ENCODE data around the gene BCL2L11.

Gene BCL2L11

GRCh38 chr2:111143107-111143842, 22.6 kb downstream of the BCL2L11 start:
- TF ChIP-seq BACH2 (CRISPR knock-in tag; IDR thresholded peaks at IDR 0.05; ENCODE audit: borderline replicate concordance): no peak
- no peak for ATAC-seq

- no peak for ATAC-seq
- no peak for TF ChIP-seq ZFP3 (CRISPR knock-in tag; IDR thresholded peaks at IDR 0.05)
- TF ChIP-seq CSRNP3 (CRISPR knock-in tag; IDR thresholded peaks at IDR 0.05): no peak
- TF ChIP-seq TCF4 (CRISPR knock-in tag; IDR thresholded peaks at IDR 0.05; ENCODE audit: borderline replicate concordance): no peak
- no peak for TF ChIP-seq ZFP30 (CRISPR knock-in tag; IDR thresholded peaks at IDR 0.05)
- no peak for TF ChIP-seq CSDC2 (CRISPR knock-in tag; IDR thresholded peaks at IDR 0.05)
- TF ChIP-seq ZC3H10 (CRISPR knock-in tag; IDR thresholded peaks at IDR 0.05): no peak
- no peak for TF ChIP-seq OSR1 (CRISPR knock-in tag; IDR thresholded peaks at IDR 0.05)
- no peak for TF ChIP-seq BACH2 (CRISPR knock-in tag; IDR thresholded peaks at IDR 0.05; ENCODE audit: borderline replicate concordance)
- no peak for TF ChIP-seq ISL1 (CRISPR knock-in tag; IDR thresholded peaks at IDR 0.05)
- no peak for TF ChIP-seq GLIS3 (CRISPR knock-in tag; IDR thresholded peaks at IDR 0.05)
- no peak for TF ChIP-seq TOX (CRISPR knock-in tag; IDR thresholded peaks at IDR 0.05; ENCODE audit: borderline replicate concordance)
- TF ChIP-seq ESRRG (CRISPR knock-in tag; IDR thresholded peaks at IDR 0.05): no peak
- TF ChIP-seq RARB (CRISPR knock-in tag; IDR thresholded peaks at IDR 0.05): no peak
- TF ChIP-seq CREB5 (CRISPR knock-in tag; IDR thresholded peaks at IDR 0.05; ENCODE audit: low read depth): no peak
- TF ChIP-seq TSHZ2 (CRISPR knock-in tag; IDR thresholded peaks at IDR 0.05): no peak
- no peak for TF ChIP-seq ARNTL (CRISPR knock-in tag; IDR thresholded peaks at IDR 0.05; ENCODE audit: borderline replicate concordance, low read depth)
- TF ChIP-seq SNAI2 (CRISPR knock-in tag; IDR thresholded peaks at IDR 0.05): no peak
These were observed 23.1 kb downstream of the BCL2L11 start for GRCh38 chr2:111143843-111144198.

GRCh38 chr2:111145103-111145760, 24.5 kb downstream of the BCL2L11 start:
- TF ChIP-seq ISL1 (CRISPR knock-in tag; IDR thresholded peaks at IDR 0.05) (no peak), TSHZ2 (CRISPR knock-in tag; IDR thresholded peaks at IDR 0.05) (no peak), CSDC2 (CRISPR knock-in tag; IDR thresholded peaks at IDR 0.05) (no peak)
- ATAC-seq: no peak

- TF ChIP-seq ZFP3 (CRISPR knock-in tag; IDR thresholded peaks at IDR 0.05): no peak
- no peak for TF ChIP-seq BACH2 (CRISPR knock-in tag; IDR thresholded peaks at IDR 0.05; ENCODE audit: borderline replicate concordance)
- no peak for TF ChIP-seq ZNF565 (CRISPR knock-in tag; conservative IDR thresholded peaks at IDR 0.05; ENCODE audit: low read depth)
- no peak for TF ChIP-seq CSDC2 (CRISPR knock-in tag; IDR thresholded peaks at IDR 0.05)
- TF ChIP-seq ZNF8 (CRISPR knock-in tag; IDR thresholded peaks at IDR 0.05): no peak
- no peak for TF ChIP-seq OSR1 (CRISPR knock-in tag; IDR thresholded peaks at IDR 0.05)
- no peak for TF ChIP-seq PPARA (CRISPR knock-in tag; IDR thresholded peaks at IDR 0.05; ENCODE audit: borderline replicate concordance)
- no peak for TF ChIP-seq TSHZ2 (CRISPR knock-in tag; IDR thresholded peaks at IDR 0.05)
- no peak for ATAC-seq
These were observed 25.2 kb downstream of the BCL2L11 start for GRCh38 chr2:111145951-111146350.
